ENCODE measurements around the gene WDR1. TPM values are rescaled to one million over a fixed set of nuclear protein-coding genes. Genes with fewer than 3 reads are reported as not detected.

WDR1 gene
- total RNA-seq, 3 donors from 2014 or later (not counting 1 experiment from before 2014, with no cell fraction given): 411 to 477 (median 468) TPM

DNA sequence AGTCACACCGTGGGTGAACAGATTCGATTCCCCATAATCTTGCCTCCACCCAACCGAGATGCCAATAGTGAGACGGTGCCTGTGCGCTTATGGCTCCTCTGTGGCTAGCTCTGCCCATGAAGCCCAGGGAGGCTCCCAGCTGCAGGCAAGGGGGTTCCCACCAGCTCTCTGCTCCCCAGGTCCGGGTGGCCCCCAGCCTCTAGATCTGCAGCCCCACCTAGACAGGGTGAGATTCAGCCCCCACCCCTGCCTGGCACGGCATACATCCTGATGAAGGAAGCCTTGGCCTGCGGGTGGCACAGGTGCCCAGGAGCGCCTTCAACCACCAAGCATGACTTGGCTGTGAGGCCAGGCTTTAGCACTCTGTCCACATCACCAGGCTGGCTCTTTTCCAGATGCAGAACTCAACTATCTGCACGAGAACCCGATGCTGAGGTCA lies 40.6 kb downstream of the WDR1 start:
- H3K4me3 Mint-ChIP-seq: no peak overlapping the region
- Histone ChIP-seq H3K27me3 (ENCODE audit: control insufficient read depth, insufficient read depth, low read length) (no peaks in the 10 kb centered on the region), H3K9me3 (ENCODE audit: control insufficient read depth, insufficient read depth, low read length) (no peaks in the 10 kb centered on the region), H3K27ac (ENCODE audit: low read length) (no peak overlapping the region), H3K4me1 (ENCODE audit: control insufficient read depth, insufficient read depth, low read length) (peaks cover 17% of the 10 kb centered on the region), H3K36me3 (ENCODE audit: control insufficient read depth, insufficient read depth, low read length) (peaks cover 76% of the 10 kb centered on the region), H3K4me3 (ENCODE audit: low read length) (no peak overlapping the region)
- H3K9me3 Mint-ChIP-seq: no peaks in the 10 kb centered on the region
- intact Hi-C loops (cut with micrococcal nuclease): no loop called here
- ATAC-seq (no peak), DNase-seq (no peak)
- H3K36me3 Mint-ChIP-seq: peaks cover 10% of the 10 kb centered on the region
- TF ChIP-seq, protein P1, sequence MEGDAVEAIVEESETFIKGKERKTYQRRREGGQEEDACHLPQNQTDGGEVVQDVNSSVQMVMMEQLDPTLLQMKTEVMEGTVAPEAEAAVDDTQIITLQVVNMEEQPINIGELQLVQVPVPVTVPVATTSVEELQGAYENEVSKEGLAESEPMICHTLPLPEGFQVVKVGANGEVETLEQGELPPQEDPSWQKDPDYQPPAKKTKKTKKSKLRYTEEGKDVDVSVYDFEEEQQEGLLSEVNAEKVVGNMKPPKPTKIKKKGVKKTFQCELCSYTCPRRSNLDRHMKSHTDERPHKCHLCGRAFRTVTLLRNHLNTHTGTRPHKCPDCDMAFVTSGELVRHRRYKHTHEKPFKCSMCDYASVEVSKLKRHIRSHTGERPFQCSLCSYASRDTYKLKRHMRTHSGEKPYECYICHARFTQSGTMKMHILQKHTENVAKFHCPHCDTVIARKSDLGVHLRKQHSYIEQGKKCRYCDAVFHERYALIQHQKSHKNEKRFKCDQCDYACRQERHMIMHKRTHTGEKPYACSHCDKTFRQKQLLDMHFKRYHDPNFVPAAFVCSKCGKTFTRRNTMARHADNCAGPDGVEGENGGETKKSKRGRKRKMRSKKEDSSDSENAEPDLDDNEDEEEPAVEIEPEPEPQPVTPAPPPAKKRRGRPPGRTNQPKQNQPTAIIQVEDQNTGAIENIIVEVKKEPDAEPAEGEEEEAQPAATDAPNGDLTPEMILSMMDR (IDR thresholded peaks at IDR 0.05): no peak
- no peaks in the 10 kb centered on the region for H3K27me3 Mint-ChIP-seq (ENCODE audit: low read depth in 2 of 2)
- WGBS (ENCODE audit: insufficient coverage): 82% methylated on average over 11 of the region's 11 CpGs
- H3K4me1 Mint-ChIP-seq: peaks cover 7 to 32% of the 10 kb centered on the region in 2 donors
- peak overlapping the region; percentile 68 to 78 for H3K27ac Mint-ChIP-seq

DNA sequence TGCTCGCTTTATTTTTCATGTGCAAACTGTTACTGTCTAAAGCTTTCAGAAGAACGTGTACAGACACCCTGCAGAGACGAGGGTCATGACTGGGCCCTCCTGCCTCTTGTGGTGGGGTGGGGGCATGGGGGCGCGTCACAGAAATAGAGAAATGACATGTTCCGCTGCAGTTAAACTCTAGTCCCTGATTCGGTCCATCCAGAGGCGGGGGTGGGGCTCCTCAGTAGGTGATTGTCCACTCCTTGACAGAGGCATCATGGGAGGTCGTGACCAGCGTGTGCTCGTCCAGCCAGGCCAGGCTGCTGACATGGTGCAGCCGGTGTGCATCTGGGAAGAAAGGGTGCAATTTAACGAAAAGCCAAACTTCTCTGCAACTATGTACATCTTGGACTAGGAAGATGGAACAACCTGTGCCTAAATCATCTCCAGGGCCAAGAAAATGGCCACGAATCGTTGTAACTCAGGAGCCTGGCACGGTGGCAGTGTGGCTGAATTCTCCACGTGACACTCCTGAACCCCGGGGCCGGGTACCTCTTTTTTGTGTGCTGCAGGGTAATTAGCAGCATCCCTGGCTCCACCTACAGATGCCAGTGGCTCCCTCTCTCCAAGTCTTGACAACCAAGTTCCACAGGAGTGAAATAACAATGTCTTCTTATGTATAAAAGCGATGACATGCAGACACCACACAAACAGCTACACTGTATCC lies 41.3 kb downstream of the WDR1 start:
- Mint-ChIP-seq H3K36me3 (peaks cover 10% of the 10 kb centered on the region), H3K4me1 (peaks cover 7 to 31% of the 10 kb centered on the region in 2 donors), H3K4me3 (no peak overlapping the region), H3K27me3 (ENCODE audit: low read depth in 2 of 2) (no peaks in the 10 kb centered on the region), H3K9me3 (no peaks in the 10 kb centered on the region), H3K27ac (peak overlapping the region; percentile 68 to 78)
- ATAC-seq (no peak), DNase-seq (no peak)
- H3K27ac ChIP-seq (ENCODE audit: low read length): no peak overlapping the region
- WGBS (ENCODE audit: insufficient coverage): 93% methylated on average over 20 of the region's 20 CpGs
- no peak overlapping the region for H3K4me3 ChIP-seq (ENCODE audit: low read length)
- intact Hi-C loops (cut with micrococcal nuclease): no loop called here
- H3K36me3 ChIP-seq (ENCODE audit: control insufficient read depth, insufficient read depth, low read length): peaks cover 69% of the 10 kb centered on the region
- no peaks in the 10 kb centered on the region for H3K27me3 ChIP-seq (ENCODE audit: control insufficient read depth, insufficient read depth, low read length)
- peaks cover 17% of the 10 kb centered on the region for H3K4me1 ChIP-seq (ENCODE audit: control insufficient read depth, insufficient read depth, low read length)
- TF ChIP-seq, protein P1 (IDR thresholded peaks at IDR 0.05): no peak
- H3K9me3 ChIP-seq (ENCODE audit: control insufficient read depth, insufficient read depth, low read length): no peaks in the 10 kb centered on the region

DNA sequence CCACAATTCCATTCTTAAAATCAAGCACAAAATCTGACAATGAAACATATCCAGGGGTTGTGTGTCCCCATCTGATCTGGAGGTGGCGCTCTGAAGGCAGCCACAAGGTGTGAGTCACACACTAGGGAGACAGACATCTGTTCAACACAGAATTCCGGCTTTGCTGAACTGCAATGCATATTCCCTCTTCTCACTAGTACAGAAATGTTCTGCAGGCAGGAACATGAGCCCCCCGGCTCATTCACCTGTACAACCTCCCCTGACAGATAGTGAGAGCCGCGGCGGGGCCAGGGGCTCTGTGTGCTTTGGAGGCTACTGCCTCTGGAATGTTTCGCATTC lies 41.9 kb downstream of the WDR1 start:
- Mint-ChIP-seq H3K4me3 (no peak overlapping the region), H3K9me3 (no peaks in the 10 kb centered on the region), H3K36me3 (peaks cover 10% of the 10 kb centered on the region), H3K27me3 (ENCODE audit: low read depth in 2 of 2) (no peaks in the 10 kb centered on the region), H3K4me1 (peaks cover 7 to 30% of the 10 kb centered on the region in 2 donors), H3K27ac (peak overlapping the region; percentile 68 to 78)
- Histone ChIP-seq H3K4me3 (ENCODE audit: low read length) (no peak overlapping the region), H3K27ac (ENCODE audit: low read length) (no peak overlapping the region), H3K36me3 (ENCODE audit: control insufficient read depth, insufficient read depth, low read length) (peaks cover 63% of the 10 kb centered on the region), H3K27me3 (ENCODE audit: control insufficient read depth, insufficient read depth, low read length) (no peaks in the 10 kb centered on the region), H3K4me1 (ENCODE audit: control insufficient read depth, insufficient read depth, low read length) (peaks cover 17% of the 10 kb centered on the region), H3K9me3 (ENCODE audit: control insufficient read depth, insufficient read depth, low read length) (no peaks in the 10 kb centered on the region)
- intact Hi-C loops (cut with micrococcal nuclease): no loop called here
- peak in 1 of 2 donors; percentile 34 for DNase-seq
- ATAC-seq: peak in 1 of 3 donors; percentile 28
- TF ChIP-seq, protein P1 (IDR thresholded peaks at IDR 0.05): no peak
- 97% methylated on average over 7 of the region's 7 CpGs for WGBS (ENCODE audit: insufficient coverage)

Data from natural killer cell (primary cell).